CD14-positive monocyte (primary cell): ENCODE measurements around the gene POTEH. TPM values are rescaled to one million over a fixed set of nuclear protein-coding genes. Genes with fewer than 3 reads are reported as not detected.
"Not testable (repeated sequence)": the region's sequence is repeated elsewhere in the genome, so short reads cannot be mapped to it uniquely, and the experiment has no call there.

Experiments used
- DNase-seq, 3 donors: peaks; one replicate each; pipeline ENCODE4 v3.0.0-alpha.2; 2011 to 2022
- H2AFZ ChIP-seq: 2 replicates; pipeline ENCODE4 v1.6.0; 2012; ENCODE audit warnings: mild to moderate bottlenecking, low read depth, low read length, inconsistent platforms; ENCODE audit not compliant: insufficient read depth, poor library complexity, severe bottlenecking
- H3K27ac ChIP-seq, 2 donors: 1 replicate in 1 of 2; 2 replicates in 1 of 2; pipeline ENCODE4 v1.5.1; 2012 to 2013; ENCODE audit warnings: low read length in 2 of 2, control low read depth in 1 of 2, inconsistent platforms in 1 of 2, low read depth in 1 of 2, mild to moderate bottlenecking in 1 of 2
- H3K27me3 ChIP-seq, 2 donors: one replicate each; pipeline versions ENCODE4 v1.6.0 to v1.6.1; 2011 to 2013; ENCODE audit warnings: low read length in 2 of 2; ENCODE audit not compliant: control insufficient read depth in 2 of 2, insufficient read depth in 2 of 2
- H3K36me3 ChIP-seq, 2 donors: replicated peaks in 1 of 2; 1 replicate in 1 of 2; 2 replicates in 1 of 2; pipeline versions ENCODE4 v1.5.1 to v1.6.1; 2012 to 2013; ENCODE audit warnings: low read length in 2 of 2, control low read depth in 1 of 2, inconsistent platforms in 1 of 2, mild to moderate bottlenecking in 1 of 2; ENCODE audit not compliant: insufficient read depth in 2 of 2, control insufficient read depth in 1 of 2
- H3K4me1 ChIP-seq, 2 donors: 1 replicate in 1 of 2; 2 replicates in 1 of 2; pipeline versions ENCODE4 v1.5.1 to v1.6.1; 2012 to 2013; ENCODE audit warnings: low read length in 2 of 2, control low read depth in 1 of 2, inconsistent platforms in 1 of 2, mild to moderate bottlenecking in 1 of 2, moderate library complexity in 1 of 2; ENCODE audit not compliant: insufficient read depth in 2 of 2, control insufficient read depth in 1 of 2
- H3K4me2 ChIP-seq: replicated peaks from 2 replicates; pipeline ENCODE3; 2012; ENCODE audit warnings: low read length, moderate library complexity, mild to moderate bottlenecking; ENCODE audit not compliant: poor library complexity, severe bottlenecking; ENCODE audit errors: extremely low read depth
- H3K4me3 ChIP-seq, 3 experiments: fragments of 200-600 bp in 1 of 3; sonication (generic) in 1 of 3; replicated peaks in 1 of 3; 1 replicate in 2 of 3; 2 replicates in 1 of 3; pipeline ENCODE4 v1.5.1; 2011 to 2013; ENCODE audit warnings: low read length in 3 of 3, mild to moderate bottlenecking in 3 of 3, control low read depth in 2 of 3, low read depth in 2 of 3, inconsistent platforms in 1 of 3, moderate library complexity in 1 of 3
- H3K79me2 ChIP-seq: 2 replicates; pipeline ENCODE4 v1.6.0; 2012; ENCODE audit warnings: mild to moderate bottlenecking, control low read depth, inconsistent platforms, low read length, moderate library complexity; ENCODE audit not compliant: insufficient read depth
- H3K9ac ChIP-seq: 2 replicates; pipeline ENCODE4 v1.6.0; 2017; ENCODE audit warnings: low read length, mild to moderate bottlenecking; ENCODE audit not compliant: insufficient read depth, poor library complexity, severe bottlenecking
- H3K9me3 ChIP-seq, 2 donors: replicated peaks in 1 of 2; 1 replicate in 1 of 2; 2 replicates in 1 of 2; pipeline versions ENCODE4 v1.5.1 to v1.6.1; 2012 to 2013; ENCODE audit warnings: low read length in 2 of 2, control low read depth in 1 of 2; ENCODE audit not compliant: control insufficient read depth in 1 of 2, insufficient read depth in 1 of 2
- H4K20me1 ChIP-seq: 2 replicates; pipeline ENCODE4 v1.6.0; 2012; ENCODE audit warnings: mild to moderate bottlenecking, low read length, control low read depth, moderate library complexity; ENCODE audit not compliant: insufficient read depth
- H3K27ac Mint-ChIP-seq, 7 donors: one replicate each; pipeline ENCODE4 v1.8.0; 2020; ENCODE audit warnings: mild to moderate bottlenecking in 7 of 7, mixed read lengths in 7 of 7, moderate library complexity in 6 of 7, inconsistent platforms in 2 of 7
- H3K27me3 Mint-ChIP-seq, 3 donors: one replicate each; pipeline ENCODE4 v1.8.0; 2021 to 2022; ENCODE audit warnings: low read depth in 3 of 3, mild to moderate bottlenecking in 3 of 3, mixed read lengths in 3 of 3, moderate library complexity in 3 of 3, inconsistent platforms in 1 of 3
- H3K36me3 Mint-ChIP-seq, 2 donors: one replicate each; pipeline ENCODE4 v1.8.0; 2020; ENCODE audit warnings: mixed read lengths in 2 of 2, inconsistent platforms in 1 of 2, mild to moderate bottlenecking in 1 of 2
- H3K4me1 Mint-ChIP-seq: one replicate; pipeline ENCODE4 v1.8.0; 2020; ENCODE audit warnings: mild to moderate bottlenecking, mixed read lengths
- H3K4me3 Mint-ChIP-seq, 2 donors: one replicate each; pipeline ENCODE4 v1.8.0; 2020; ENCODE audit warnings: mild to moderate bottlenecking in 2 of 2, mixed read lengths in 2 of 2, moderate library complexity in 1 of 2
- H3K9me3 Mint-ChIP-seq, 7 donors: one replicate each; pipeline ENCODE4 v1.8.0; 2020 to 2022; ENCODE audit warnings: mixed read lengths in 7 of 7, mild to moderate bottlenecking in 6 of 7, moderate library complexity in 6 of 7, inconsistent platforms in 2 of 7
- WGBS: methylation state at CpG from one replicate; pipeline ENCODE4 v1.1.5; 2013; ENCODE audit warnings: missing lambda C conversion rate; ENCODE audit not compliant: insufficient coverage; 5-methylcytosine and 5-hydroxymethylcytosine counted together
- intact Hi-C, 2 donors: fragments of 100-400 bp; cut with micrococcal nuclease; formaldehyde crosslinking; loops; one replicate each; pipeline versions ENCODE4 v1.15.0 to v1.15.1; 2023
- polyA plus RNA-seq, 3 donors: library from polyadenylated mRNA; depleted of rRNA in 1 of 3; unstranded in 2 of 3; stranded (reverse) in 1 of 3; fragments of 300-500 nt in 2 of 3; fragments of >200 nt in 1 of 3; fragmentation: Illumina TruSeq in 2 of 3; gene quantifications; 1 replicate in 2 of 3; 2 replicates in 1 of 3; pipeline ENCODE4 v1.2.3, GENCODE V29; 2012 to 2021
- small RNA-seq: library from RNA; depleted of rRNA; stranded (forward); fragments of <200 nt; gene quantifications from one replicate; pipeline ENCODE3, GENCODE V24; 2012; ENCODE audit warnings: low read depth; ENCODE audit not compliant: insufficient read length

The POTEH gene
- polyA plus RNA-seq, 3 donors = not detected

DNA sequence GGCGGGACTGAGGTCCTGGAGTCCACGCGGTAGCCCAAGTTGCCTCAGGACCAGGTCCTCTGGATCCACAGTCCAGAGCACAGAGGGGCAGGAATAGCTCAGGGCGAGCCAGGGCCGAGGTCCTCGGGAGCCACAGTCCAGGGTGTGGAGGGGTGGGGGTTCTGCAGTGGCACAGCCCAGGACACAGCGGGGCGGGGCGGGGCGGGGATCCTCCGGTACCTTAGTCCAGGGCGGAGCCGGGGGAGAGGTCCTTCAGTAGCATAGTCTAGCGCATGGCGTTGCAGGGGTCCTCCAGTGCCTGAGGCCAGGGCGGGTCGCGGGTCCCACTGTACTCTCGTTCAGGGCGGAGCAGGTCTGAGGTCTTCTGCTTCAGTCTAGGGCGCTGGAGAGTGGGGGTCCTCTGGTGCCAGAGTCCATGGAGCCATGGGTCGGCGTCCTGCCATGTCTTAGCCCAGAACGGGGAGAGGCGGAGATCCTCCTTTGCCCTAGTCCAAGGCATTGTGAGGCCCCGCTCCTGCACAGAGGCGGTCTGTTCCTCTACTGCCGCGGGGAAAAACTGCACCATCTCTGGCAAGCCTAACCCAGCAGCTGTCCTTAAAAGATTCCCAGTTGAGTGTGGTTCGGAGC lies 71.4 kb downstream of the POTEH start:
- H3K4me2 ChIP-seq, H3K27ac Mint-ChIP-seq, H3K4me1 ChIP-seq, H3K36me3 Mint-ChIP-seq, H3K4me3 ChIP-seq, H3K4me1 Mint-ChIP-seq, H3K27ac ChIP-seq, H3K9ac ChIP-seq, H3K36me3 ChIP-seq, H3K27me3 Mint-ChIP-seq, intact Hi-C loops, H3K27me3 ChIP-seq, H3K79me2 ChIP-seq, H2AFZ ChIP-seq, DNase-seq, H4K20me1 ChIP-seq, H3K4me3 Mint-ChIP-seq: not testable (repeated sequence)
- H3K9me3 ChIP-seq = peaks cover 0 to 14% of the 10 kb centered on the region in 2 donors
- H3K9me3 Mint-ChIP-seq = peaks cover 0 to 11% (median 2%) of the 10 kb centered on the region in 7 donors
- WGBS = 100% methylated on average over 2 of the region's 30 CpGs

DNA sequence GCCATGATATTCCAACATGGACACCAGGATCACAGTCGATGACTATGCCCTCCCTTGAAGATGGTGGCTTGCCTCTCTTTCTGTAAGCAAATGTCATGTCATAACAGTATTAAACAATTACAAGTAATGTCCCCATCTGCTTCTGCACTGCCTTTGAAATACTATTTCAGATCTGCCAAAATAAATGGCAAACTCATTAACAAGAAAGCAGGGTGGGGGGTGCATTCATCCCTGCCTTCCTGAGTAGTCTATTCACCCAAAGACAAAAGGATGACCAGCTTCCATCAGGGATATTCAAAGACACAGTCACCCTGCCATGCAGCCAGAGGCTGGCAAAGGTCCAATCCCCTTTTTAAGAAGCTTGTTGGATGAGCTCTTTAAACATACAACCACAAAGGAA lies 73.7 kb downstream of the POTEH start:
- intact Hi-C loops, H2AFZ ChIP-seq, H3K4me3 ChIP-seq, H3K36me3 Mint-ChIP-seq, H3K4me2 ChIP-seq, H3K4me1 Mint-ChIP-seq, H3K27ac ChIP-seq, H3K4me1 ChIP-seq, H3K79me2 ChIP-seq, DNase-seq, H4K20me1 ChIP-seq, H3K27me3 Mint-ChIP-seq, H3K36me3 ChIP-seq, H3K4me3 Mint-ChIP-seq, H3K9ac ChIP-seq, H3K27me3 ChIP-seq, H3K27ac Mint-ChIP-seq: not testable (repeated sequence)
- H3K9me3 Mint-ChIP-seq = peaks cover 2 to 11% (median 3%) of the 10 kb centered on the region in 7 donors
- no CpG with 5 or more reads among the region's 1 CpG for WGBS
- peaks cover 0 to 14% of the 10 kb centered on the region in 2 donors for H3K9me3 ChIP-seq

Small RNA genes lying within 50 kb of the gene (small RNA-seq; reads per million reads assigned to genes)
- gene RNU6-816P = not detected

Other genes starting within 250 kb of the POTEH start
- not detected for gene OR11H1, start 161.8 kb upstream of the POTEH start, polyA plus RNA-seq